HG03457 (cell line): ENCODE data around the gene INTS6L.
"Not testable (repeated sequence)": the region's sequence is repeated elsewhere in the genome, so short reads cannot be mapped to it uniquely, and the experiment has no call there.

Experiments used
- ATAC-seq: cut with Tn5 transposase; IDR thresholded peaks from one replicate; pipeline ENCODE4 v1.9.1; 2021; ENCODE audit warnings: moderate number of reproducible peaks; ENCODE audit not compliant: unreplicated experiment

The INTS6L gene

DNA sequence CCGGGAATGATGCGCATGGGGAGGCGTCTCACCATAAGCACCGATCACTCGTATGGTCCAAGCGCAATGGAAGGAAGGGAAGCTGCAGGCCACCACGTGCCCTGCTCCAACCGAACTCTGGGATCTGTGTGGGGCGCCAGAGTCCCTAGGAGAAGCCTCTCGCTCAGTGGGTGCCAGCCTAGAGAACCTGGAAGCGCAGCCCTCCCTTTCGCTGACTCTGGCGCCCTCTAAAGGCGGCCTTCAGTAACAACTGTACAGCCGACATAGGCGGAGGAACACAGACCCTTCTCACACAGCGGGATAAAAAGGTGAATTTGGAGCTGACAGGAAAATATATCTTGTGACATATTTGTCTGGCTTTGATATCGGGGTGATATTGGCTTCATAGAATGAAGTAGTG lies 76.0 kb downstream of the INTS6L start:
- no peak for ATAC-seq

DNA sequence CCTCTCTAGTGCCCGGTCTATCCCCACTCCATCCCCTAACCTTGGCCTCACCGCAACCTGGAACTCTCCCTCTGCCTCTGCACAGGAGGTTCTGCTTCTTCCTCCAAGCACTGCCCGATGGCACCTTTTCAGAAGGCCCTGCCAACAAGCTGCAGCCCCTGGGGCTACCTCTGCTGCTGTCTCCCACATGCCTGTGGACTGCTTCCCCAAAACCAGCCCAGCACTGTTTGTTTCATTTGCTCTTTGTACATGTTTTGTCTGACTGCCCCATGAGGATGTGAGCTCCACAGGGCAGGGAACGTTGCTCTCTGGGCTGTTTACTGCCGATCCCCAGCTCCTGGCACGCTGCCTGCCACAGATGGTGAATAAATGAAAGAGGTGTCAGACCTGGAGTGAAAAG lies 85.4 kb downstream of the INTS6L start:
- no peak for ATAC-seq

DNA sequence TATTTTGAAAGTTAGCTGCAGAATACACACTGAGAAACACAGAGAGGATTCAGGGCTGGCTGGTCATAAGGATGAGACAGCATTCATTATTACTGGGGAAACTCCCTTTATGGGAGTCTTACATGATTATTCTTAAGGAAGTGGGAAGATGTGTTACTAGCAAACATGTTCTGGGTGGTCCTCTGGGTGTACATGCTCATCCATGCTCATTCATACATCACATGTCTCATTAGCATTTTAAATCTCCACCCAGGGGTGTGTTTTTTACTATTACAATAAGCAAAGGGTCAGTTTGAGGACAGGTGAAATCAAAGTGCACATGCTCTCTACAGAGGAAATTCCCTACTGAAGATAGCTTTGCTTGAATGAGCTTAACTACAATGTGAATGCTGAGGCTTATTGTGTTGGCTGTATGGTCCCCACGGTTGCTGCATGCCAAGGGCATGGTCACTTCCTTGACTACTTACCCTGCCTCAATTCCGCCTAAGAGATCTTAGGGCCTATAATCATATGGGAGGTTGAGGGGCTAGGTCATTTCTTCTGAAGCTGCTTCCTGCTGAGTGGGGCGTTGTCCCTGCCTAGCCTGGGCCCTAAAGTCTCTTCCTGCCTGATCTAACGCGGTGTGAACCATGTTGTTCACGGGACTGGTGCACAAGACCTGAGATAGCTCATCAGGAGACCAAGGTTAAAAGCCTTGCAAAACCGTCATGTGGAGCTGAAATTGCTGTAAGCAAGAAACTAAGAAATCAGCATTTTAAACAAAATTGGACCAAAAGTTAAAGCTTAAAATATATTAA lies 104.1 kb downstream of the INTS6L start:
- not testable (repeated sequence) for ATAC-seq

DNA sequence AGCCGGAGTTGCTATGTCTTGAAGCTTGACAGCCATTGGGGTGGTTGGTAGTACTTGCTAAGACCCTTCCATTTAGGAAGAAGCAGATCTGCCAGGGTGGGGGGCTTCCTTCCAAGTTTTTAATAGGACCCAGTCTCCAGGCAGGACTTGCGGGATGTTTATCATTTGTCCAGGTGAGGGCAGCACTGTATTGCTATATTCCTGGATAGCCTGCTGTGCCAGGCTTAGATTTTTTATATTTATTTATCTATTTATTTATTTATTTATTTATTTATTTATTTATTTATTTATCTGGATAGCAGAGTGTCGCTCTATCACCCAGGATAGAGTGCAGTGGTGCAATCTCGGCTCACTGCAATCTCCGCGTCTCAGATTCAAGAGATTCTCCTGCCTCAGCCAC lies 105.5 kb downstream of the INTS6L start:
- ATAC-seq = no peak

DNA sequence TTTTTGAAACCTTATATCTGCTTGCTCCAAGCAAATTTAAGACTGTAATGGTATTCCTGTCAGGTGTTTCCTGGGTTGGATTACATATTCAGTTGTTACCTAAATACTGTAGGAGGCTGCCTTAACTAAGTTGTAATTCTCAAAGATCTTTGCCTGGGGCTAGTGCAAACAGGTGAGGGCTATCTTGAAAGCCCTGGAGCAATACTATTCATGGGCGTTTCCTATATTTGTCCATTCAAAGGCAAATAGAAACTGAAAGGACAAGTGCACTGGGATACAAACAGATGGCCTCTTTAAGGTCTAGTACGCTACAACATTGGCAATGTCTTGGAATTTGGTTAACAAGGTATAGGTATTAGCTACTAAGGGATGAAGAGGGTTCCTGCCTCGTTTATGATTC lies 108.9 kb downstream of the INTS6L start:
- ATAC-seq = no peak
